HepG2 (cell line): ENCODE measurements around the gene YIPF4. TPM values are rescaled to one million over a fixed set of nuclear protein-coding genes. Genes with fewer than 3 reads are reported as not detected.
A peak's percentile ranks its signal among the peaks of the same experiment; 100 is the strongest.

Experiments used
- ARHGAP35 ChIP-seq: sonication (generic); formaldehyde crosslinking; IDR thresholded peaks from 2 replicates; pipeline ENCODE4 v1.9.0; 2022; ENCODE audit warnings: mild to moderate bottlenecking, inconsistent platforms, moderate library complexity, missing genetic modification reagents, borderline replicate concordance
- ATAD3A ChIP-seq: sonication (generic); formaldehyde crosslinking; IDR thresholded peaks from 2 replicates; pipeline ENCODE4 v1.4.0; 2020; ENCODE audit warnings: missing genetic modification reagents
- EHMT2 ChIP-seq: fragments of 200-600 bp; sonication (generic); IDR thresholded peaks from 2 replicates; pipeline ENCODE4 v1.7.0; 2017; ENCODE audit warnings: antibody characterized with exemption, low read depth, low read length, borderline replicate concordance
- ISL2 ChIP-seq: sonication (generic); formaldehyde crosslinking; IDR thresholded peaks from 2 replicates; pipeline ENCODE4 v1.5.0; 2020; ENCODE audit warnings: missing genetic modification reagents
- KMT2B ChIP-seq: IDR thresholded peaks from 2 replicates; pipeline ENCODE4 v1.6.1; 2016; ENCODE audit warnings: missing genetic modification reagents, missing compliant biosample characterization
- NFE2L2 ChIP-seq: fragments of 150-350 bp; IDR thresholded peaks from 2 replicates; pipeline ENCODE4 v1.6.1; 2014; ENCODE audit warnings: low read length
- RFXAP ChIP-seq: sonication (generic); formaldehyde crosslinking; IDR thresholded peaks from 2 replicates; pipeline ENCODE4 v1.4.0; 2020; ENCODE audit warnings: missing genetic modification reagents, borderline replicate concordance
- SIN3B ChIP-seq: fragments of 150-350 bp; IDR thresholded peaks from 2 replicates; pipeline ENCODE4 v1.6.1; 2014; ENCODE audit warnings: low read length
- TBX3 ChIP-seq: fragments of 450-650 bp; IDR thresholded peaks from 2 replicates; pipeline ENCODE4 v1.6.1; 2017; ENCODE audit warnings: antibody characterized with exemption, mild to moderate bottlenecking, inconsistent platforms, borderline replicate concordance
- U2AF1 ChIP-seq: fragments of 200-400 bp; formaldehyde crosslinking; optimal IDR thresholded peaks from 2 replicates; pipeline ENCODE3; 2017; ENCODE audit warnings: mild to moderate bottlenecking, low read depth, low read length
- YY1 ChIP-seq: IDR thresholded peaks from 2 replicates; pipeline ENCODE4 v1.6.1; 2011; ENCODE audit warnings: low read length, low read depth, moderate library complexity, mild to moderate bottlenecking; ENCODE audit not compliant: insufficient read depth, insufficient replicate concordance
- ZFP62 ChIP-seq: sonication (generic); formaldehyde crosslinking; IDR thresholded peaks from 2 replicates; pipeline ENCODE4 v1.4.0; 2020; ENCODE audit warnings: missing genetic modification reagents
- ZNF549 ChIP-seq: sonication (generic); formaldehyde crosslinking; IDR thresholded peaks from 2 replicates; pipeline ENCODE4 v1.5.0; 2020; ENCODE audit warnings: missing genetic modification reagents
- polyA plus RNA-seq, 8 experiments: library from polyadenylated mRNA; depleted of rRNA in 3 of 8; stranded (reverse) in 7 of 8; unstranded in 1 of 8; fragments of >200 nt; fragmentation: Illumina TruSeq in 4 of 8; extraction: Trizol in 4 of 8; gene quantifications; 2 replicates each; pipeline versions ENCODE4 v1.2.1 to v1.2.3, GENCODE V29; 2011 to 2016; ENCODE audit warnings: low read depth in 4 of 8, missing spikeins in 1 of 8, mixed read lengths in 1 of 8; ENCODE audit not compliant: insufficient read depth in 1 of 8
- total RNA-seq, 5 experiments: library from RNA; depleted of rRNA; stranded (reverse); fragments of >200 nt; fragmentation: Illumina TruSeq; extraction: Trizol; gene quantifications; 2 replicates each; pipeline ENCODE4 v1.2.3, GENCODE V29; 2016; ENCODE audit warnings: low read depth in 1 of 5
- TF ChIP-seq, protein P1 (sequence below), 2 experiments: sonication (generic) in 1 of 2; formaldehyde crosslinking in 1 of 2; IDR thresholded peaks; 2 replicates each; pipeline versions ENCODE4 v1.6.1 to v1.9.0; 2014 to 2022; ENCODE audit warnings: antibody characterized with exemption in 1 of 2, borderline replicate concordance in 1 of 2, inconsistent platforms in 1 of 2, low read depth in 1 of 2, missing genetic modification reagents in 1 of 2
- TF ChIP-seq, protein P2 (sequence below): sonication (generic); formaldehyde crosslinking; IDR thresholded peaks from 2 replicates; pipeline ENCODE4 v1.4.0; 2020; ENCODE audit warnings: missing genetic modification reagents, mild to moderate bottlenecking, borderline replicate concordance
- TF ChIP-seq, protein P3 (sequence below): sonication (generic); formaldehyde crosslinking; IDR thresholded peaks from 2 replicates; pipeline ENCODE4 v1.8.1; 2023; ENCODE audit warnings: mild to moderate bottlenecking, missing genetic modification reagents, borderline replicate concordance
- TF ChIP-seq, protein P4 (sequence below): sonication (generic); formaldehyde crosslinking; IDR thresholded peaks from 2 replicates; pipeline ENCODE4 v1.4.0; 2020; ENCODE audit warnings: missing genetic modification reagents, borderline replicate concordance

The YIPF4 gene
- total and polyA plus RNA-seq, 2 of the 13 experiments (the other 11 are each of a cell fraction or from before 2014, with no cell fraction given), result 19.0 to 43.9 TPM

DNA sequence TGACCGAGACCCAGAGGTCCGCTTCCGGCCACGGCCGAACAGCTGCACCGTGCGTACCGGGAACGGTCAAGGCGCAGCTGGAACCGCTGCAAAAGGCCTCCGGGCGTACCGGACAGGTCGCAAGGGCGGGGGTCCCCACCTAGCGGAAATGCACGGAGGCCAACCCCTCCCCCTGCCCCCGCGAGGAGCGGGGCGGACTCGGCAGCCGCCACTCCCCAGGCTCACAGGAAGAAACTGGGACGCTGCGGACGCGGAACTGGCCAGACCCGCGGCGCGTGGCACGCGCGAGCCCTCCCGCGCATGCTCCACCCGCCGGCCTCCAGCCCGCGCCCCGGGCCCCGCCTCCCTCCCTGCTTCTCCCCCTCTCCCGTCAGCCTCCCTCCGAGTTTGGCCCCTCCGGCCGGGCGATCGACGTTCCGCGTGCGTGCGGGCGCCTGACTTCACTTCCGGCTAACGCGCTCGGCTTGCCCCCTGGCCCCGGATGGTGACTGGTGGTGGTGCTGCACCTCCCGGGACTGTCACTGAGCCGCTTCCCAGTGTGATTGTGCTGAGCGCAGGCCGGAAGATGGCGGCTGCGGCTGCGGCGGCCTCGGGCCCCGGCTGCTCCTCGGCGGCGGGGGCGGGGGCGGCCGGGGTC lies 79.1 kb downstream of the YIPF4 start, which contains the start of gene BIRC6 (continued):
- TF ChIP-seq EHMT2 (no peak), ATAD3A (CRISPR knock-in tag) (peak; percentile 87; the same call in 1 of the 2 replicates), TBX3 (peak; percentile 63; the same call in 1 of the 2 replicates), ZFP62 (no peak), KMT2B (CRISPR knock-in tag) (peak; percentile 90), ISL2 (CRISPR knock-in tag) (peak; percentile 71; the same call in 1 of the 2 replicates), SIN3B (peak; percentile 23), U2AF1 (peak; percentile 96), RFXAP (peak; percentile 71), ZNF549 (no peak), NFE2L2 (no peak), YY1 (peak; percentile 95), ARHGAP35 (CRISPR knock-in tag) (no peak)
- TF ChIP-seq, protein P1, sequence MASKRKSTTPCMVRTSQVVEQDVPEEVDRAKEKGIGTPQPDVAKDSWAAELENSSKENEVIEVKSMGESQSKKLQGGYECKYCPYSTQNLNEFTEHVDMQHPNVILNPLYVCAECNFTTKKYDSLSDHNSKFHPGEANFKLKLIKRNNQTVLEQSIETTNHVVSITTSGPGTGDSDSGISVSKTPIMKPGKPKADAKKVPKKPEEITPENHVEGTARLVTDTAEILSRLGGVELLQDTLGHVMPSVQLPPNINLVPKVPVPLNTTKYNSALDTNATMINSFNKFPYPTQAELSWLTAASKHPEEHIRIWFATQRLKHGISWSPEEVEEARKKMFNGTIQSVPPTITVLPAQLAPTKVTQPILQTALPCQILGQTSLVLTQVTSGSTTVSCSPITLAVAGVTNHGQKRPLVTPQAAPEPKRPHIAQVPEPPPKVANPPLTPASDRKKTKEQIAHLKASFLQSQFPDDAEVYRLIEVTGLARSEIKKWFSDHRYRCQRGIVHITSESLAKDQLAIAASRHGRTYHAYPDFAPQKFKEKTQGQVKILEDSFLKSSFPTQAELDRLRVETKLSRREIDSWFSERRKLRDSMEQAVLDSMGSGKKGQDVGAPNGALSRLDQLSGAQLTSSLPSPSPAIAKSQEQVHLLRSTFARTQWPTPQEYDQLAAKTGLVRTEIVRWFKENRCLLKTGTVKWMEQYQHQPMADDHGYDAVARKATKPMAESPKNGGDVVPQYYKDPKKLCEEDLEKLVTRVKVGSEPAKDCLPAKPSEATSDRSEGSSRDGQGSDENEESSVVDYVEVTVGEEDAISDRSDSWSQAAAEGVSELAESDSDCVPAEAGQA (IDR thresholded peaks at IDR 0.05; ENCODE audit: low read depth), result peak; percentile 85
- TF ChIP-seq, protein P1 (CRISPR knock-in tag; IDR thresholded peaks at IDR 0.05; ENCODE audit: borderline replicate concordance), result no peak
- TF ChIP-seq, protein P2, sequence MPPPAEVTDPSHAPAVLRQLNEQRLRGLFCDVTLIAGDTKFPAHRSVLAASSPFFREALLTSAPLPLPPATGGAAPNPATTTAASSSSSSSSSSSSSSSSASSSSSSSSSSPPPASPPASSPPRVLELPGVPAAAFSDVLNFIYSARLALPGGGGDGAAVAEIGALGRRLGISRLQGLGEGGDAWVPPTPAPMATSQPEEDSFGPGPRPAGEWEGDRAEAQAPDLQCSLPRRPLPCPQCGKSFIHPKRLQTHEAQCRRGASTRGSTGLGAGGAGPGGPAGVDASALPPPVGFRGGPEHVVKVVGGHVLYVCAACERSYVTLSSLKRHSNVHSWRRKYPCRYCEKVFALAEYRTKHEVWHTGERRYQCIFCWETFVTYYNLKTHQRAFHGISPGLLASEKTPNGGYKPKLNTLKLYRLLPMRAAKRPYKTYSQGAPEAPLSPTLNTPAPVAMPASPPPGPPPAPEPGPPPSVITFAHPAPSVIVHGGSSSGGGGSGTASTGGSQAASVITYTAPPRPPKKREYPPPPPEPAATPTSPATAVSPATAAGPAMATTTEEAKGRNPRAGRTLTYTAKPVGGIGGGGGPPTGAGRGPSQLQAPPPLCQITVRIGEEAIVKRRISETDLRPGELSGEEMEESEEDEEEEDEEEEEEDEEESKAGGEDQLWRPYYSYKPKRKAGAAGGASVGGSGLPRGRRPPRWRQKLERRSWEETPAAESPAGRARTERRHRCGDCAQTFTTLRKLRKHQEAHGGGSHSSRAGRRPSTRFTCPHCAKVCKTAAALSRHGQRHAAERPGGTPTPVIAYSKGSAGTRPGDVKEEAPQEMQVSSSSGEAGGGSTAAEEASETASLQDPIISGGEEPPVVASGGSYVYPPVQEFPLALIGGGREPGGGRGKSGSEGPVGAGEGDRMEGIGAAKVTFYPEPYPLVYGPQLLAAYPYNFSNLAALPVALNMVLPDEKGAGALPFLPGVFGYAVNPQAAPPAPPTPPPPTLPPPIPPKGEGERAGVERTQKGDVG (CRISPR knock-in tag), result peak; percentile 68
- TF ChIP-seq, protein P3, sequence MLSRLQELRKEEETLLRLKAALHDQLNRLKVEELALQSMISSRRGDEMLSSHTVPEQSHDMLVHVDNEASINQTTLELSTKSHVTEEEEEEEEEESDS, result peak; percentile 75; the same call in 1 of the 2 replicates
- TF ChIP-seq, protein P4, sequence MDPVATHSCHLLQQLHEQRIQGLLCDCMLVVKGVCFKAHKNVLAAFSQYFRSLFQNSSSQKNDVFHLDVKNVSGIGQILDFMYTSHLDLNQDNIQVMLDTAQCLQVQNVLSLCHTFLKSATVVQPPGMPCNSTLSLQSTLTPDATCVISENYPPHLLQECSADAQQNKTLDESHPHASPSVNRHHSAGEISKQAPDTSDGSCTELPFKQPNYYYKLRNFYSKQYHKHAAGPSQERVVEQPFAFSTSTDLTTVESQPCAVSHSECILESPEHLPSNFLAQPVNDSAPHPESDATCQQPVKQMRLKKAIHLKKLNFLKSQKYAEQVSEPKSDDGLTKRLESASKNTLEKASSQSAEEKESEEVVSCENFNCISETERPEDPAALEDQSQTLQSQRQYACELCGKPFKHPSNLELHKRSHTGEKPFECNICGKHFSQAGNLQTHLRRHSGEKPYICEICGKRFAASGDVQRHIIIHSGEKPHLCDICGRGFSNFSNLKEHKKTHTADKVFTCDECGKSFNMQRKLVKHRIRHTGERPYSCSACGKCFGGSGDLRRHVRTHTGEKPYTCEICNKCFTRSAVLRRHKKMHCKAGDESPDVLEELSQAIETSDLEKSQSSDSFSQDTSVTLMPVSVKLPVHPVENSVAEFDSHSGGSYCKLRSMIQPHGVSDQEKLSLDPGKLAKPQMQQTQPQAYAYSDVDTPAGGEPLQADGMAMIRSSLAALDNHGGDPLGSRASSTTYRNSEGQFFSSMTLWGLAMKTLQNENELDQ (CRISPR knock-in tag), result no peak
